Omental fat pad (tissue), 4 donors: ENCODE measurements around the gene TBC1D9. TPM values are rescaled to one million over a fixed set of nuclear protein-coding genes. Genes with fewer than 3 reads are reported as not detected.

Source experiments
- ATAC-seq: fragments of 150-250 bp; one replicate; pipeline ENCODE4 v1.9.1; 2016; ENCODE audit warnings: mild to moderate bottlenecking, moderate library complexity; ENCODE audit not compliant: low FRiP score
- DNase-seq: peaks from one replicate; pipeline ENCODE4 v3.0.0-alpha.2; 2019; ENCODE audit warnings: low spot score
- total RNA-seq, 4 donors: library from RNA; depleted of rRNA; stranded (reverse); fragments of >200 nt; gene quantifications; one replicate each; pipeline ENCODE4 v1.1.0, GENCODE V29; 2016
- TF ChIP-seq, protein P1 (sequence below), 3 donors: fragments of 450-650 bp; IDR thresholded peaks; one replicate each; pipeline ENCODE4 v1.5.1; 2016 to 2017; ENCODE audit warnings: antibody characterized with exemption in 3 of 3, mild to moderate bottlenecking in 3 of 3, moderate library complexity in 2 of 3

TBC1D9 gene
- total RNA-seq, 4 donors from 2014 or later, result 29.6 to 60.3 (median 48.3) TPM

- DNase-seq (no peak), ATAC-seq (no peak)
- TF ChIP-seq, protein P1, sequence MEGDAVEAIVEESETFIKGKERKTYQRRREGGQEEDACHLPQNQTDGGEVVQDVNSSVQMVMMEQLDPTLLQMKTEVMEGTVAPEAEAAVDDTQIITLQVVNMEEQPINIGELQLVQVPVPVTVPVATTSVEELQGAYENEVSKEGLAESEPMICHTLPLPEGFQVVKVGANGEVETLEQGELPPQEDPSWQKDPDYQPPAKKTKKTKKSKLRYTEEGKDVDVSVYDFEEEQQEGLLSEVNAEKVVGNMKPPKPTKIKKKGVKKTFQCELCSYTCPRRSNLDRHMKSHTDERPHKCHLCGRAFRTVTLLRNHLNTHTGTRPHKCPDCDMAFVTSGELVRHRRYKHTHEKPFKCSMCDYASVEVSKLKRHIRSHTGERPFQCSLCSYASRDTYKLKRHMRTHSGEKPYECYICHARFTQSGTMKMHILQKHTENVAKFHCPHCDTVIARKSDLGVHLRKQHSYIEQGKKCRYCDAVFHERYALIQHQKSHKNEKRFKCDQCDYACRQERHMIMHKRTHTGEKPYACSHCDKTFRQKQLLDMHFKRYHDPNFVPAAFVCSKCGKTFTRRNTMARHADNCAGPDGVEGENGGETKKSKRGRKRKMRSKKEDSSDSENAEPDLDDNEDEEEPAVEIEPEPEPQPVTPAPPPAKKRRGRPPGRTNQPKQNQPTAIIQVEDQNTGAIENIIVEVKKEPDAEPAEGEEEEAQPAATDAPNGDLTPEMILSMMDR (IDR thresholded peaks at IDR 0.05), result no peak
Observed at GRCh38 chr4:140736669-140737343, 19.4 kb downstream of the TBC1D9 start.

DNA sequence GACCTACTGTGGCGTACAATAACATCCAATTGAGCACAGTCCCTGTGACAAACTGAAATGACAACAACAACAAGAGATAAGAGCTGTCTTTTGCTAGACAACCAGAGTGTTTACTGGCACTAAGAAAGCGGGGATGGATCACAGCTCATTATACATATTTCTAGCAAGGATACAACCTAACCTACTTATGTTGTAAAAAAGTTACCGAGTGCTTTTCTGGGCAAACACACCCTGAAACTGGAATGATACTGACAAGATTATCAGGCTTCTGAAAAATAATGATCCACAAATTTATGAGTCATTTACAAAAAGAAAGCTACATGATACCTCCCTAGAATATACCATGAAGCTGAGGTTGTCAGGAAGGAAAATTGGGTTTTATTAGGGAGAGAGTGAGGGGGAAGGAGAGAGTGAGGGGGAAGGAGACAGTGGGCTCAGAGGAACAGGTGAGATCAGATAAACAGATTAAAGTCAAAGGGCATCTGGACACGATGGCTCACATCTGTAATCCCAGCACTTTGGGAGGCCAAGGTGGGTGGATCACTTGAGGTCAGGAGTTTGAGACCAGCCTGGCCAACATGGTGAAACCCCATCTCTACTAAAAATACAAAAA lies 20.3 kb downstream of the TBC1D9 start:
- DNase-seq (no peak), ATAC-seq (peak; percentile 67)
- TF ChIP-seq, protein P1 (IDR thresholded peaks at IDR 0.05), result no peak

DNA sequence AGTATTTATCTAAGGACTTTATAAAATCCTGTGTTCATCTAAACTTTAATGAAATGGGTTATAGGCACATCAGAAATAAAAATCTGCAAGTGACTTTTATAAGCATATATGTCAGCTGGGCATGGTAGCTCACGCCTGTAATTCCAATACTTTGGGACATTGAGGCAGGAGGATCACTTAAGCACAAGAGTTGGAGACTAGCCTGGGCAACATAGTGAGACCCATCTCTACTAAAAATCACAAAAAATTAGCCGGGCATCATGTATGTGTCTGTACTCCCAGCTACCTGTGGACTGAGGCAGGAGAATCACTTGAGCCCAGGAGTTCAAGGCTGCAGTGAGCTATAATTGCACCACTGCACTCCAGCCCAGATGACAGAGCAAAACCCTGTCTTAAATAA lies 20.9 kb downstream of the TBC1D9 start:
- ATAC-seq (peak; percentile 20), DNase-seq (no peak)
- TF ChIP-seq, protein P1 (IDR thresholded peaks at IDR 0.05), result no peak

DNA sequence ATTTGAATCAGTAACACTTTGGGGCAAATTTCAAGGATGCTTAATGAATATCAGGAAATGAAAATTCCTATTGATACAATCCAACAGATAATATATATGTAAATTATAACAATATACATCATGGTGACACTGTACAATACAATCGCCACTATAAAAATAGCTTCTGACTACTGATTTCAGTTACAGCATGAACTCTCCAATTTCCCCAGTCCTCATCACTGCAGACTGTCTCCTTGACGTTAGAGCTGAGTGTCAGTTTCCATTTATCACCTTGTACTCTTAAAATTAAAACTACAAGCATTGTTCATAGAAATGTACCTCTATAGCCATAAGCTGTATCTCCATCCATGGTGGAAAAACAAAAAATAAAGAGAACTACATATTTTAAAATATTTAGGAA lies 23.4 kb downstream of the TBC1D9 start:
- TF ChIP-seq, protein P1 (IDR thresholded peaks at IDR 0.05), result no peak
- ATAC-seq (no peak), DNase-seq (no peak)

GRCh38 chr4:140729344-140730049 lies 26.7 kb downstream of the TBC1D9 start:
- ATAC-seq, result no peak
- TF ChIP-seq, protein P1 (IDR thresholded peaks at IDR 0.05), result no peak

GRCh38 chr4:140726776-140727500 lies 29.2 kb downstream of the TBC1D9 start:
- ATAC-seq (peak; percentile 45), DNase-seq (no peak)
- TF ChIP-seq, protein P1 (IDR thresholded peaks at IDR 0.05), result no peak

More at GRCh38 chr4:140729344-140730049, 26.7 kb downstream of the TBC1D9 start:
- DNase-seq, result no peak
